ES-I3 (cell line): Measurements from ENCODE around the gene METRN.

Experiments
- H3K36me3 ChIP-seq: 2 replicates; pipeline ENCODE4 v1.6.1; 2013; ENCODE audit warnings: mild to moderate bottlenecking, low read length, control low read depth, moderate library complexity; ENCODE audit not compliant: insufficient read depth
- H3K4me1 ChIP-seq: 2 replicates; pipeline ENCODE4 v1.6.1; 2013; ENCODE audit warnings: mild to moderate bottlenecking, control low read depth, low read length; ENCODE audit not compliant: insufficient read depth
- H3K9ac ChIP-seq: 2 replicates; pipeline ENCODE4 v1.6.1; 2013; ENCODE audit warnings: low read depth, mild to moderate bottlenecking, low read length, moderate library complexity
- H3K9me3 ChIP-seq: 2 replicates; pipeline ENCODE4 v1.6.1; 2013; ENCODE audit warnings: mild to moderate bottlenecking, low read length, moderate library complexity; ENCODE audit not compliant: control insufficient read depth, insufficient read depth

Gene METRN

DNA sequence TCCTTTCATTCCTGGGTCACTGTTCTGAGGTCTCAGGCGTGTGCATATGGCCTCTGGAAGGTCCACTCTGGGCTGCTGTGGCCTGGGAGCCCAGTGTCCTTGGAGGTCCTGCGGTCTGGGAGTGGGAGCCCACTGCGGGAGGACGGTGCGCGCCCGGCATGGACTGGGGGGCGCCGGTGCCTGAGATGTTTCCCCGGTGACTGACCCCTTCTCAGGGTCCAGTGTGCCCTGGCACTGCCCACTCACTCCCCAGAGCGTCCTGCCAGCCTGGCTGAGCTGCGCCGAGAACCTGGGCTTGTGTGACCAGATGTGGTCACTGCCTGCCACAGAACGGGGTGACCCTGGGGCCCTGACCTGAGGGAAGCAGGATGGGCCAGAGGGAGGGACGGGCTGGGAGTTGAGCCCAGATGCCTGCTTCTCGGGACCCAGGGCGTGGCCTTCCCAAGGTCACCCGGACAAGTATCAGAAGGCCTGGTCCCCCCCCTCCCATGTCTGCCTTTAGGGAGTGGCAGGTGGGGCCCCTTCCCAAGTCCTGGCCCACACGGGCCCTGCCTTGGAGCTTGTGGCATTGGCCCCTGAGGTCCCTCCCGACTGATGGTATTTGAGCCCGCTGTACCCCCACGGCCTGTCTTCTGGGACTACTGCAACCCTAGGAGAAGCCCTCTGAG is 40.6 kb upstream of the METRN start:
- Histone ChIP-seq H3K4me1 (no peaks in the 10 kb centered on the region), H3K36me3 (peaks cover 26% of the 10 kb centered on the region), H3K9ac (no peak overlapping the region), H3K9me3 (no peaks in the 10 kb centered on the region)

DNA sequence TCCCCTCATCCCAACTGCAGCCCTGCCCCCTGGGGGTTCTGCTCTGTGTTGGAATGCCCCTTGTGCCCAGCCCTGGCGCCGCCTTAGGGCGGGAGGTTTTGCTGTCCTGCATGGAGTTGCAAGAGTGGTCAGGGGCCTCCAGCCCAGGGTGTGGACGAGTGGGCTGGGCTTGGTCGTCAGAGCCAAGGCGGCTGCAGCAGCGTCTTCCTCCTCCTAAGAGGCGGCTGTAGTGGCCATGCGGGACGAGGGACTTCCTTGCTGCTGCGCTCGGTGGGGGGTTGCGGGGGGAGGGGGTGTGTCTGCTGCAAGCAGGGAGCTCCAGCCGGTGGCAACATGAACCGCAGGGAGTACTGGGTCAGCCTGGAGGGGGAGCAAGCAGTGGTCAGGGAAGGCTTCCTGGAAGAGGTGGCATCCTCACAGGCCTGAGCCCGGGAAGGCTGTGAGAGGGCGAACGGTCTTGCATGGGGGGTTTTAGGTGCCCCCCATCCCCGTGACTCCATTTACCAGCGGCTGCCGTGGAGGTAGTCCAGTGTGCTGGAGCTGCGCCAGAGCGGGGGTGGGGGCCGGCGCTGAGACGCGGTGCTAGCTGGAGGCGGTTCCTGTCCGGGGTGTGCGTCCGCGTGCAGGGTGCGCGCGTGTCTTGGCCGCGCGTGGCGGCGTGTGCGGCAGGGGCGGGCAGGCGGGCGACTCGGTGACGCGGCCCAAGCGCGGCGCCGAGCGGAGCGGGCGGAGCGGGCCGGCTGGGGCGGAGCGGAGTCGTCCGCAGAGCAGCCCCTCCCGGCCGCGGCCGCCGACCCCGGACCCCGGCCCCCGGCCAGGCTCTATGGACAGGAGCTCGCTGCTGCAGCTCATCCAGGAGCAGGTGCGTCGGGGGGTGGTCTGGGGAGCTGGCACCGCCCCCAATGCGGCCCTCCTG is 39.7 kb upstream of the METRN start, which contains the start of gene RHBDL1:
Gene RHBDL1 (plus strand): TSS at position 704 of the 916 bp plus-strand sequence. CDS start 120 bp downstream, at position 824.
- Histone ChIP-seq H3K36me3 (peaks cover 19% of the 10 kb centered on the region), H3K9ac (peak within 1 kb of the TSS; percentile 41; the same call in 1 of the 2 replicates), H3K4me1 (no peaks in the 10 kb centered on the region), H3K9me3 (no peaks in the 10 kb centered on the region)

DNA sequence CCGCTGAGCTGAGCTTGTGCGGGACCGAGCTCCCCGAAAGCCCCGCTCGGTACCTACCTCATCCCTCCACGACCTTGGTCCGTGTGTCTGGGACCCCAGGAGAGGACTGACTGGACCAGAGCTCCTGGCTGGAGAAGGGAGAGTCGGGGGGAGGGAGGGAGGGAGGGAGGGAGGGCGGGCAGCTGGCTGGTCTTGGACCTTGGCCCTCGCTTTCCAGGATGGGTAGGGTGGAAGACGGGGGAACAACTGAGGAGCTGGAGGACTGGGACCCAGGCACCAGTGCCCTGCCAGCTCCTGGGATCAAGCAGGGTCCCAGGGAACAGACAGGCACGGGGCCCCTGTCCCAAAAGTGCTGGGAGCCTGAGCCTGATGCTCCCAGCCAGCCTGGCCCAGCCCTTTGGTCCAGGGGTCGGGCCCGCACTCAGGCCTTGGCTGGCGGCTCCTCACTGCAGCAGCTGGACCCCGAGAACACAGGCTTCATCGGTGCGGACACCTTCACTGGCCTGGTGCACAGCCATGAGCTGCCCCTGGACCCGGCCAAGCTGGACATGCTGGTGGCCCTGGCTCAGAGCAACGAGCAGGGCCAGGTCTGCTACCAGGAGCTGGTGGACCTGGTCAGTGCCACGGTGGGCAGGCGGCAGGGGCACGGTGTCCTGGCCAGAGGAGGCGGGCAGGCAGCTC is 38.9 kb upstream of the METRN start:
- H3K9ac ChIP-seq, result peak overlapping the region; percentile 41; the same call in 1 of the 2 replicates
- H3K36me3 ChIP-seq, result peaks cover 11% of the 10 kb centered on the region
- no peaks in the 10 kb centered on the region for H3K4me1 ChIP-seq
- H3K9me3 ChIP-seq, result no peaks in the 10 kb centered on the region

DNA sequence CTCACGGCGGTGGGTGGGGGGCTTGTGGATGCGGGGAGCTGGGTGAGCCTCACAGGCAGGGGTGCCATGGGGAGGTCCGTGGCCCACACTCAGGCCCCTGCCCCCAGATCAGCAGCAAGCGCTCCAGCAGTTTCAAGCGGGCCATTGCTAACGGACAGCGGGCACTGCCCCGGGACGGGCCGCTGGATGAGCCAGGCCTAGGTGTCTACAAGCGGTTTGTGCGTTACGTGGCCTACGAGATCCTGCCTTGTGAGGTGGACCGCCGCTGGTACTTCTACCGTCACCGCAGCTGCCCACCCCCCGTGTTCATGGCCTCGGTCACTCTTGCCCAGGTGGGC is 38.4 kb upstream of the METRN start:
- Histone ChIP-seq H3K9ac (no peak overlapping the region), H3K4me1 (no peaks in the 10 kb centered on the region), H3K9me3 (no peaks in the 10 kb centered on the region), H3K36me3 (peaks cover 10% of the 10 kb centered on the region)

DNA sequence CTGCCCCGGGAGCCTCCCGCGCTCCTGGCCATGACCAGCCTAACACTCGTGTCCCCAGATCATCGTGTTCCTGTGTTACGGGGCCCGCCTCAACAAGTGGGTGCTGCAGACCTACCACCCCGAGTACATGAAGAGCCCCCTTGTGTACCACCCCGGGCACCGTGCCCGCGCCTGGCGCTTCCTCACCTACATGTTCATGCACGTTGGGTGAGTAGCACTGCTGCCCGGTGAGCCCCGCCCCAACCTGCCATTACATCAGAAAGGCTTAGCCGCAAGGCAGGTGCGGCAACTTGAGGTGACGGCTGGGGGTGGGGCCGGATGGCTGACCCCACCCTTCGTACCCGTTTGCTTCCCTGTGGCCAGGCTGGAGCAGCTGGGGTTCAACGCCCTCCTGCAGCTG is 38.0 kb upstream of the METRN start:
- Histone ChIP-seq H3K4me1 (no peaks in the 10 kb centered on the region), H3K9me3 (no peaks in the 10 kb centered on the region), H3K36me3 (peaks cover 10% of the 10 kb centered on the region), H3K9ac (no peak overlapping the region)

DNA sequence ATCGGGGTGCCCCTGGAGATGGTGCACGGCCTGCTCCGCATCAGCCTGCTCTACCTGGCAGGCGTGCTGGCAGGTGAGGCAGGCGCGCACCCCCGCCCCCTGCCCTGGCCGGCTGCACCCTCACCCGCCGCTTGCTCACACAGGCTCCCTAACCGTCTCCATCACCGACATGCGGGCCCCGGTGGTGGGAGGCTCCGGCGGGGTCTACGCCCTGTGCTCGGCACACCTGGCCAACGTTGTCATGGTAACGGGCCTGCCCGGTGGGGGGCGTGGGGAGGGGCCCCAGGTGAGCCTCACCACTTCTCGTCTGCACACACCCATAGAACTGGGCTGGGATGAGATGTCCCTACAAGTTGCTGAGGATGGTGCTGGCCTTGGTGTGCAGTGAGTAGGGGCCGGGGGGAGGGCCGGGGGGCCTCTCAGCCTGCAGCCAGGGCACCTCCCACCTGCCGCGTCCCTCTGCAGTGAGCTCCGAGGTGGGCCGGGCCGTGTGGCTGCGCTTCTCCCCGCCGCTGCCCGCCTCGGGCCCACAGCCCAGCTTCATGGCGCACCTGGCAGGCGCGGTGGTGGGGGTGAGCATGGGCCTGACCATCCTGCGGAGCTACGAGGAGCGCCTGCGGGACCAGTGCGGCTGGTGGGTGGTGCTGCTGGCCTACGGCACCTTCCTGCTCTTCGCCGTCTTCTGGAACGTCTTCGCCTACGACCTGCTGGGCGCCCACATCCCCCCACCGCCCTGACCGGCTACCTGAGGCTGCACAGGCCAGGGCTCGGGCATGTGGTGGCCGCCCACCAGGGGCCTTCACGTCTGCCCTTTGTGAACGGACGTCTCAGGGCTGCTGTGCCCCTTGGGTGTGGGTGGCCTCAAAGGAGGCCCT is 37.4 kb upstream of the METRN start:
- no peaks in the 10 kb centered on the region for H3K4me1 ChIP-seq
- peaks cover 6% of the 10 kb centered on the region for H3K36me3 ChIP-seq
- no peak overlapping the region for H3K9ac ChIP-seq
- H3K9me3 ChIP-seq, result no peaks in the 10 kb centered on the region

DNA sequence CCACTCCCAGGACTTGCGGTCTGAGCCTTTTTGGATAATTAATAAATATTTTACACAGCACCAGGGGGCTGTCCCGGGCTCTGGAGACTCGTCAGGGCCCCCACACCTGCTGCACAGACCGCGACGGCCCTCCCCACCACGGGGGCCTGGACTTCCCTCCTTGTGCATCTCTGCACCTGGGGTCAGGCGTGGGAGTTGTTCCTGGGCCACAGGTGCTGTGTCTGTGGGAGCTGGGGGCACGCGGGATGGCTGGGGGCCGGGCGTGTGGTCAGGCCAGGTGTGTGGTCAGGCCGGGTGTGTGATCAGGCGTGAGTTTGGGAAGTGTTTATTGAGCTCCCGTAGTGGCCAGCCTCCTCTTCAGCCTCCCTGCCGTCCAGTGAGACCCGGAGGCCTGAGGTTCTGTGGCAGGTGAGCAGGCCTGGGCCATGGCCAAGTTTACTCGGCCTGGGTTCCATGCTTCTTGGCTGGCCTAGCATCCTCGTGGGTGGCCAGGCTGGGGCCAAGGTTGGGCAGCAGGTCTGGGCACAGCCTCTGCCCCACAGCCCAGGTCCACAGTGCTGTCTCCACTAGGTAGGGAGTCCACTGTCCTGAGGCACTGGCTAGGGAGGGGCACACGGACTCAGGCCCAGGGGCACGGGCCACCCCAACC is 36.6 kb upstream of the METRN start:
- Histone ChIP-seq H3K36me3 (peaks cover 8% of the 10 kb centered on the region), H3K9me3 (no peaks in the 10 kb centered on the region), H3K4me1 (no peaks in the 10 kb centered on the region), H3K9ac (no peak overlapping the region)

DNA sequence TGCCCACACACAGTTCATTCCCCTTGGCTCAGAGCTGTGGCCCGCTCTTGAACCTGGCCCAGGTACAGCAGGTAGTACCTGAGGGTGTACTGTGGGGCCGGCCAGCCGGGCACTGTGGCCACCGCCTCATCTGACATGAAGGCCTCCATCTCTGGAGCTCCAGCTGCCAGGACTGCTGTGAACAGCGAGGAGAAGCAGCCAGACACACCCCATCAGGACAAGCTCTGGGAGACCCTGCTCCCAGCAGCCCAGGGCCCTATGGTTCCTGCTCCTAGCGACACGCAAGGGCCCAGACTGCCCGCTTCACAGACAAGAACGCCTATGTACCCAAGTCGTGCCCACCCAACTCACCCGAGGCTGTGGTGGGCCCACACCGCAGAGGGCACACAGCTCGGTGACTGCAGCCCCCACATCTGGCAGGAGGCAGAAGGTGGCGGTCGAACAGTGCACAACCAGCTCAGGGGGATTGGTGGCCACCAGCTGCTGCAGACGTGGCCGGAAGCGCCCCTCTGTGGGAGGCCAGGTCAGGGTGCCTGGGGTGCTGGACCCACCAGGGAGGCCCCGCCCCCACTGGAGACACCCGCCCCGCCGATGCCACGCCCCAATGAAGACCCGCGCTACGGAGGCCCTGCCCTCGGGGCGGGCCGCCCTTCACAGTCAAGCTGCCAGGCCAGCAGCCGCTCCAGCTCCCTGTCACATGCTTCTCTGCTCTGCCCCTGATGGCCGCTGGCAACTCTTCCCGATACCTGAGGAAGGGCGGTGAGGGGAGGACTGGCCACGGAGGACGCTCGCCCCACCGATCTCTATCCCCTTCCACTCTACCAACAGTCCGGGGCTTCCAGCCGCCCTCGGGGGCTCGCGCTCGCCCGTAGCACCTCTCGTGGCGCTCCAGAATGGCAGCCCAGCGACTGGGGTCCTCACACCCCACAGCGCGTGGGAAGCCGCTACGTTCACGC is 35.8 kb upstream of the METRN start:
- Histone ChIP-seq H3K4me1 (no peaks in the 10 kb centered on the region), H3K9ac (peak overlapping the region; percentile 68; the same call in 1 of the 2 replicates)

DNA sequence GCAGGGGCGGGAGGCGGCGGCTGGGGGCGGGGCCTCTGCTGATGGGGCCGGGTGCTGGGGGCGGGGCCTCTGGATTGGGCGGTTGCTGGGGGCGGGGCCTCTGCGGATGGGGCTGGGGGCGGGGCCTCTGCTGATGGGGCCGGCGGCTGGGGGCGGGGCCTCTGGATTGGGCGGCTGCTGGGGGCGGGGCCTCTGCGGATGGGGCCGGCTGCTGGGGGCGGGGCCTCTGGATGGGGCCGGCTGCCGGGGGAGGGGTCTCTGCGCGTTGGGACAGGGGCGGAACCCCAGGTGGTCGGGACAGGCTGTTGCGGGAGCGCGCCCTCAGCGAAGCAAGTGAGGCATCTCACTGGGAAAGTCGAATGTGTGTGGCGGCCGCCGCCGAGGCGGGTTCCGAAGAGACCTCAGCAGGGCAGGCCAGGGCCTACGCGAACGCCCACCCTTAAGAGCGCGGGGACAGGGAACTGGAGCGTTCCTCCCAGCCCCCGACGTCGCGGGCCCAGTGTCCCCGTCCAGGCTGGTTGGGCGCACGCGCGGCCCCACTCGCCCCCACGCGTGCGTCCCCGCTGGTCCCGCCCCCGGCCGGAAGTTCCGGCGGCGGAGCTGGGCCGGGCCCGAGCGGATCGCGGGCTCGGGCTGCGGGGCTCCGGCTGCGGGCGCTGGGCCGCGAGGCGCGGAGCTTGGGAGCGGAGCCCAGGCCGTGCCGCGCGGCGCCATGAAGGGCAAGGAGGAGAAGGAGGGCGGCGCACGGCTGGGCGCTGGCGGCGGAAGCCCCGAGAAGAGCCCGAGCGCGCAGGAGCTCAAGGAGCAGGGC is 34.9 kb upstream of the METRN start, which contains the start of gene STUB1:
Gene STUB1 (plus strand): TSS at position 597 of the 811 bp plus-strand sequence. CDS start 116 bp downstream, at position 713.
- Histone ChIP-seq H3K4me1 (no peaks in the 10 kb centered on the region), H3K9ac (peak within 1 kb of the TSS; percentile 89), H3K9me3 (no peaks in the 10 kb centered on the region), H3K36me3 (peaks cover 8% of the 10 kb centered on the region)

More for the DNA sequence above, 35.8 kb upstream of the METRN start:
- Histone ChIP-seq H3K36me3 (peaks cover 8% of the 10 kb centered on the region), H3K9me3 (no peaks in the 10 kb centered on the region)

DNA sequence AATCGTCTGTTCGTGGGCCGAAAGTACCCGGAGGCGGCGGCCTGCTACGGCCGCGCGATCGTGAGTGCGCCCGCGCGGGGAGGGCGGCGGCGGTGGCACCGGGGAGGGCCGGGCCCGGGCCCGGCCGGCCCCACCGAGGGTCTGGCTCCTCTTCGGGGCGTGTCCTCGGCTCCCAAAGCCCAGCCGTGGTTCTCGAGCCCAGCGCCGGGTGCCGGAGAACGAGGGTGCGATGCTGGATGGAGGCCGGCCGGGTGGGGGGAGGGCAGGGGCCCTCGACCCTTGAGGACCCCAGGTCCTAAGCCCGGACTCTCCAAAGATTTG is 34.3 kb upstream of the METRN start:
- H3K4me1 ChIP-seq, result no peaks in the 10 kb centered on the region
- H3K9ac ChIP-seq, result peak overlapping the region; percentile 89
- H3K9me3 ChIP-seq, result no peaks in the 10 kb centered on the region
- peaks cover 8% of the 10 kb centered on the region for H3K36me3 ChIP-seq

DNA sequence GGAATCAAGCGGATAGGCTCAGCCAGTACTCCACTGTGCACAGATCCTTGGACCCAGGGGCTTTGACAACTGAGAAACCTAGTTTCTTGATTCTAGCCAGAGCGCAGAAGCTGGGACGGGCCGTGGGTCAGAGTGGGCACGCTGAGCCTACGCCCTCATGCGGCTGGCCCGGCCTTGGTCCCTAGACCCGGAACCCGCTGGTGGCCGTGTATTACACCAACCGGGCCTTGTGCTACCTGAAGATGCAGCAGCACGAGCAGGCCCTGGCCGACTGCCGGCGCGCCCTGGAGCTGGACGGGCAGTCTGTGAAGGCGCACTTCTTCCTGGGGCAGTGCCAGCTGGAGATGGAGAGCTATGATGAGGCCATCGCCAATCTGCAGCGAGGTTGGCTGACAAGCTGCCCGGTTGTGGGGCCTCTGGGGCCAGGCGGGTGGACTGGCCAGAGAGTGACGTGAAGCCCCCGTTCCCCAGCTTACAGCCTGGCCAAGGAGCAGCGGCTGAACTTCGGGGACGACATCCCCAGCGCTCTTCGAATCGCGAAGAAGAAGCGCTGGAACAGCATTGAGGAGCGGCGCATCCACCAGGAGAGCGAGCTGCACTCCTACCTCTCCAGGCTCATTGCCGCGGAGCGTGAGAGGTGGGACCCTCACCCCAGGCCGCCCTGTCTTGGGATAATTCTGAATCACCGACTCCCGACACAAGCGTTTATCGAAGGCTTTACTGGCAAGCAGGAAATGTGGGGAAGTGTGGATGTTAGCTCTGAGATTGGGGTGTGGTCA is 33.8 kb upstream of the METRN start:
- H3K4me1 ChIP-seq, result no peaks in the 10 kb centered on the region

More for the DNA sequence above, 33.8 kb upstream of the METRN start:
- H3K9me3 ChIP-seq, result no peaks in the 10 kb centered on the region
- peak overlapping the region; percentile 89 for H3K9ac ChIP-seq
- H3K36me3 ChIP-seq, result peaks cover 8% of the 10 kb centered on the region
